Stimulated activated CD4-positive, alpha-beta T cell treated with anti-CD3 and anti-CD28 coated beads, Interleukin-12 subunit alpha, Interleukin-12 subunit beta, amount 100 ng/mL, for 24 hours (primary cell): ENCODE results near the gene C1QL2.

ENCODE experiments used
- DNase-seq, 2 experiments: peaks; one replicate each; pipeline ENCODE4 v3.0.0-alpha.2; 2020; ENCODE audit warnings: low read depth in 2 of 2

The C1QL2 gene

GRCh38 chr2:119158563-119159347 lies at the start of gene C1QL2:
TSS of gene C1QL2 (minus strand) at chr2:119158751. CDS start at chr2:119158269, 482 bp downstream.
- DNase-seq, result no peak

- DNase-seq, result no peak
These were observed 48.9 kb upstream of the C1QL2 start for GRCh38 chr2:119207447-119207846.

- DNase-seq, result no peak
These were observed 47.6 kb upstream of the C1QL2 start for GRCh38 chr2:119206201-119206600.

GRCh38 chr2:119205001-119205706 lies 46.6 kb upstream of the C1QL2 start:
- DNase-seq, result no peak

- no peak for DNase-seq
These were observed 46.0 kb upstream of the C1QL2 start for GRCh38 chr2:119204525-119204924.

GRCh38 chr2:119202610-119203310 lies 44.2 kb upstream of the C1QL2 start:
- DNase-seq, result no peak

- no peak for DNase-seq
These were observed 43.3 kb upstream of the C1QL2 start for GRCh38 chr2:119201815-119202214.

GRCh38 chr2:119198240-119198840 lies 39.8 kb upstream of the C1QL2 start:
- DNase-seq, result no peak

- DNase-seq, result no peak
These were observed 39.1 kb upstream of the C1QL2 start for GRCh38 chr2:119197529-119198239.

GRCh38 chr2:119197126-119197405 lies 38.5 kb upstream of the C1QL2 start:
- no peak for DNase-seq

- DNase-seq, result no peak
These were observed 38.0 kb upstream of the C1QL2 start for GRCh38 chr2:119196301-119197125.

GRCh38 chr2:119195887-119196286 lies 37.3 kb upstream of the C1QL2 start:
- no peak for DNase-seq

GRCh38 chr2:119195001-119195400 lies 36.5 kb upstream of the C1QL2 start:
- DNase-seq, result no peak

- no peak for DNase-seq
These were observed 34.3 kb upstream of the C1QL2 start for GRCh38 chr2:119192893-119193292.

- DNase-seq, result no peak
These were observed 32.0 kb upstream of the C1QL2 start for GRCh38 chr2:119190321-119191111.

- no peak for DNase-seq
These were observed 26.0 kb upstream of the C1QL2 start for GRCh38 chr2:119184512-119184911.

- no peak for DNase-seq
These were observed 23.4 kb upstream of the C1QL2 start for GRCh38 chr2:119181791-119182445.

GRCh38 chr2:119181391-119181790 lies 22.8 kb upstream of the C1QL2 start:
- no peak for DNase-seq

- no peak for DNase-seq
These were observed 22.3 kb upstream of the C1QL2 start for GRCh38 chr2:119180892-119181291.

GRCh38 chr2:119179991-119180390 lies 21.4 kb upstream of the C1QL2 start:
- DNase-seq, result no peak
